A549 treated with CpdA at 1 μM for 4 hours (cell line): Measurements from ENCODE around the gene TMEM106B. TPM values are rescaled to one million over a fixed set of nuclear protein-coding genes. Genes with fewer than 3 reads are reported as not detected.

Experiments
- total RNA-seq: library from RNA; stranded (reverse); fragments of 200-300 nt; extraction: Qiagen RNA extraction; gene quantifications from 5 replicates; pipeline ENCODE4 v1.2.3, GENCODE V29; 2022; ENCODE audit warnings: low read depth

TMEM106B gene
- total RNA-seq: 30.6 to 40.8 TPM (median 34.2 TPM) in 5 replicates

GRCh38 chr7:12211054-12211710, at the start of gene TMEM106B:
Gene TMEM106B, plus strand, starts transcription at chr7:12211294. Its CDS starts 3,517 bp downstream, at chr7:12214811.

Other genes with a start within 250 kb of the TMEM106B start
- 0.31 to 0.84 TPM (median 0.48 TPM) in 5 replicates for gene VWDE, start 192.6 kb downstream of the TMEM106B start, total RNA-seq